Colonic mucosa (tissue), 4 donors: Measurements from ENCODE around the gene NFYA. TPM values are rescaled to one million over a fixed set of nuclear protein-coding genes. Genes with fewer than 3 reads are reported as not detected.

Source experiments
- DNase-seq: peaks from one replicate; pipeline ENCODE4 v3.0.0-alpha.2; 2020
- H3K27ac ChIP-seq: fragments of 200-600 bp; one replicate; pipeline ENCODE4 v1.8.0; 2021
- H3K27me3 ChIP-seq: fragments of 200-600 bp; one replicate; pipeline ENCODE4 v1.8.0; 2021
- H3K36me3 ChIP-seq: fragments of 200-600 bp; one replicate; pipeline ENCODE4 v1.8.0; 2021
- H3K4me1 ChIP-seq: fragments of 200-600 bp; one replicate; pipeline ENCODE4 v1.8.0; 2021; ENCODE audit warnings: mild to moderate bottlenecking
- H3K4me3 ChIP-seq: fragments of 200-600 bp; one replicate; pipeline ENCODE4 v1.8.0; 2021
- H3K9ac ChIP-seq, 2 donors: one replicate each; pipeline ENCODE4 v1.7.0; 2013; ENCODE audit warnings: control low read depth in 2 of 2, low read depth in 2 of 2, low read length in 2 of 2
- H3K9me3 ChIP-seq: fragments of 200-600 bp; one replicate; pipeline ENCODE4 v1.8.0; 2021
- intact Hi-C: fragments of 100-400 bp; cut with DNase I; formaldehyde crosslinking; loops from one replicate; pipeline ENCODE4 v1.14.1; 2022
- total RNA-seq, 2 donors: library from RNA; stranded (reverse); fragmentation: NEBNext Ultra II Directional in 1 of 2; extraction: Animal tissue kit (Norgen Biotek cat#: 25700) in 1 of 2; gene quantifications; one replicate each; pipeline ENCODE4 v1.2.1, GENCODE V29; 2021
- TF ChIP-seq, protein P1 (sequence below): fragments of 200-600 bp; IDR thresholded peaks from one replicate; pipeline ENCODE4 v1.8.0; 2022; ENCODE audit warnings: antibody characterized with exemption, mild to moderate bottlenecking
- donor health status: healthy.
- donor health status: DM: no; HTN: no; CAD: no.
- donor health status: DM: no; HTN: no; CAD: no.

Gene NFYA
- total RNA-seq, 2 donors from 2014 or later, result 21.2 to 24.5 TPM

- Histone ChIP-seq H3K9me3 (no peaks in the 10 kb centered on the region), H3K27ac (no peak overlapping the region), H3K4me3 (no peak overlapping the region), H3K4me1 (no peaks in the 10 kb centered on the region), H3K36me3 (no peaks in the 10 kb centered on the region), H3K9ac (no peak overlapping the region), H3K27me3 (no peaks in the 10 kb centered on the region)
- intact Hi-C loops, result no loop called here
- TF ChIP-seq, protein P1, sequence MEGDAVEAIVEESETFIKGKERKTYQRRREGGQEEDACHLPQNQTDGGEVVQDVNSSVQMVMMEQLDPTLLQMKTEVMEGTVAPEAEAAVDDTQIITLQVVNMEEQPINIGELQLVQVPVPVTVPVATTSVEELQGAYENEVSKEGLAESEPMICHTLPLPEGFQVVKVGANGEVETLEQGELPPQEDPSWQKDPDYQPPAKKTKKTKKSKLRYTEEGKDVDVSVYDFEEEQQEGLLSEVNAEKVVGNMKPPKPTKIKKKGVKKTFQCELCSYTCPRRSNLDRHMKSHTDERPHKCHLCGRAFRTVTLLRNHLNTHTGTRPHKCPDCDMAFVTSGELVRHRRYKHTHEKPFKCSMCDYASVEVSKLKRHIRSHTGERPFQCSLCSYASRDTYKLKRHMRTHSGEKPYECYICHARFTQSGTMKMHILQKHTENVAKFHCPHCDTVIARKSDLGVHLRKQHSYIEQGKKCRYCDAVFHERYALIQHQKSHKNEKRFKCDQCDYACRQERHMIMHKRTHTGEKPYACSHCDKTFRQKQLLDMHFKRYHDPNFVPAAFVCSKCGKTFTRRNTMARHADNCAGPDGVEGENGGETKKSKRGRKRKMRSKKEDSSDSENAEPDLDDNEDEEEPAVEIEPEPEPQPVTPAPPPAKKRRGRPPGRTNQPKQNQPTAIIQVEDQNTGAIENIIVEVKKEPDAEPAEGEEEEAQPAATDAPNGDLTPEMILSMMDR, result no peak
- no peak for DNase-seq
Observed at GRCh38 chr6:41120058-41120457, 47.3 kb downstream of the NFYA start.

DNA sequence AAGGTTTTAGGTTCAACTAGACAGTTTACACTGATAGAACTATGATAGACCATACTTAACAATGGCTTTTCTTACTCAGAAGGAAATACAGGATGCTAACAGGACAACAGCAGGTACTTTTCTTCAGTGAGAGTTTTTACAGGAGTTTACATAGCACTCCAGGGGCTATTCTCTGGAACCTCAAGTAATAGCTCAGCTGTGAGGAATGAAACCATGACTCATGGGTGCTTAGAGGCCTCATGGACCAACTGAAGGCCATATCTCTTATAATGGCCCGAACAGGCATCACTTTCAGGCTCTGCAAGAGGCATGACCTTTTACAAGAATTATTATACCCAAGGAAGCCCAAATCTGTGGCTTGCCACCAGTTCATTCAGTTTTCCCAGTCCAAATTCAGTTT, 49.6 kb downstream of the NFYA start:
- Histone ChIP-seq H3K4me1 (no peaks in the 10 kb centered on the region), H3K27me3 (no peaks in the 10 kb centered on the region), H3K9me3 (no peaks in the 10 kb centered on the region), H3K9ac (no peak overlapping the region), H3K27ac (no peak overlapping the region), H3K36me3 (no peaks in the 10 kb centered on the region), H3K4me3 (no peak overlapping the region)
- no peak for DNase-seq
- TF ChIP-seq, protein P1, result no peak
- intact Hi-C loops, result no loop called here

GRCh38 chr6:41122918-41123317, 50.1 kb downstream of the NFYA start:
- intact Hi-C loops, result no loop called here
- H3K36me3 ChIP-seq, result no peaks in the 10 kb centered on the region
- no peak for DNase-seq
- no peaks in the 10 kb centered on the region for H3K4me1 ChIP-seq
- TF ChIP-seq, protein P1, result no peak
- H3K9me3 ChIP-seq, result no peaks in the 10 kb centered on the region
- no peak overlapping the region for H3K4me3 ChIP-seq
- H3K27ac ChIP-seq, result no peak overlapping the region
- H3K27me3 ChIP-seq, result no peaks in the 10 kb centered on the region
- H3K9ac ChIP-seq, result no peak overlapping the region

DNA sequence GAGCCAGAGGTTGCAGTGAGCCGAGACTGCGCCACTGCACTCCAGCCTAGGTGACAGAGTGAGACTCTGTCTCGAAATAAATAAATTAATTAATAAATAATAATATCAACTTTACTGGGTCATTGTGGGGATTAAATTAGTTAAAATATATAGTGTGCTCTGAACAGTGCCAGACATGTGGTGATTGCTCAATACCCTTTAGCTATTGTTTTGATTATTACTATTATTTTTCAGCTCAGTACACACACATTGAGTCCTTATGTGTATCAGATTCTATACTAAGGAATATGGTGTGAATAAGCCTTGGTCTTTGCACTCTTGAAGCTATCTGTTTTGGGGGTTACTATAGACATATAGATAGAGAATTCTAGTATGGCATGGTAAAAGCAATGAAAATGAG, 52.5 kb downstream of the NFYA start:
- H3K9ac ChIP-seq, result no peak overlapping the region
- H3K27ac ChIP-seq, result no peak overlapping the region
- no peaks in the 10 kb centered on the region for H3K9me3 ChIP-seq
- TF ChIP-seq, protein P1, result no peak
- H3K36me3 ChIP-seq, result no peaks in the 10 kb centered on the region
- H3K4me3 ChIP-seq, result no peak overlapping the region
- no peaks in the 10 kb centered on the region for H3K27me3 ChIP-seq
- no peak for DNase-seq
- intact Hi-C loops, result no loop called here
- no peaks in the 10 kb centered on the region for H3K4me1 ChIP-seq

GRCh38 chr6:41132254-41132653, 59.5 kb downstream of the NFYA start:
- intact Hi-C loops, result no loop called here
- H3K9ac ChIP-seq, result no peak overlapping the region
- TF ChIP-seq, protein P1, result no peak
- DNase-seq, result no peak
- H3K27me3 ChIP-seq, result no peaks in the 10 kb centered on the region
- H3K4me1 ChIP-seq, result no peaks in the 10 kb centered on the region
- H3K27ac ChIP-seq, result no peak overlapping the region
- no peak overlapping the region for H3K4me3 ChIP-seq
- H3K36me3 ChIP-seq, result no peaks in the 10 kb centered on the region
- no peaks in the 10 kb centered on the region for H3K9me3 ChIP-seq
